Fibroblast of peridontal ligament (primary cell): ENCODE measurements around the gene TLR9.
A peak's percentile ranks its signal among the peaks of the same experiment; 100 is the strongest.

Source experiments
- DNase-seq: peaks from one replicate; pipeline ENCODE4 v3.0.0-alpha.2; 2010; ENCODE audit errors: extremely low read depth

The TLR9 gene

DNA sequence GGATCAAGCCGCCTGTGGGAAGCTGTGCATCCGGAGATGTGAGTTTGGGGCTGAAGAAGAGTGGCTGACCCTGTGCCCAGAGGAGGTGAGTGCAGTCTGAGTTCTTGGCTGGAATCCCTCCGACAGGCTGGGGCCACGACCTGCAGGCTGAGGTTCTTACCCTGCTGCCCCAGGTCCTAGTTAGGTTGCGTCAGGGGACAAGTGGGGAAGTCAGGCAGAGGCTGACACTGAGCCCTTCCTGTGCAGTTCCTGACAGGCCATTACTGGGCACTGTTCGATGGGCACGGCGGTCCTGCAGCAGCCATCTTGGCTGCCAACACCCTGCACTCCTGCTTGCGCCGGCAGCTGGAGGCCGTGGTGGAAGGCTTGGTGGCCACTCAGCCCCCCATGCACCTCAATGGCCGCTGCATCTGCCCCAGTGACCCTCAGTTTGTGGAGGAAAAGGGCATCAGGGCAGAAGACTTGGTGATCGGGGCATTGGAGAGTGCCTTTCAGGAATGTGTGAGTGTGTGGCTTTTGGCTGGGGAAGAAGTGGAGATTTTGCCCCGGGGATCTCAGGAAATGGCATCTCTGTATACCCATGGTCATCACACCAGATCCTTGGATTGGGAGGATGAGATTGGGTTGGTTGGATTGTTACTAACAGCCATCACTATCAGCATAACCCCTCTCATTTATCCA, 21.4 kb upstream of the TLR9 start:
- no peak for DNase-seq

DNA sequence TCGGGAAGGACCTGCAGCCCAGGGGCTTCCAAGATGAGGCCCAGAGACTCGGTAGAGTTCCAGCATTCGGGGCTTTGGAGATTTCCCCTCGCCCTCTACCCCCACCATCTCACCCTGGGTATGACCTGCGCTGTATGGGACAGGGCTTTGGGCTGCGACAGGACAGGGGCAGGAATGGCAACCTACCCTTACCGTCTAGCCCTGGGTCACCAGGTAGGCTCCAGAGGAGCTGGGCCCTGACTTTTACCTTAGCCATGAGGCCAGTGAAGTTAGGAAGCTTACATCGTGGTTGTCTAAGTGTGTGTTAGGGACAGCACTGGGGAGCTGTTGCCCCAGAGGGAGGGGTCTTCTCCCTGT, 20.8 kb upstream of the TLR9 start:
- no peak for DNase-seq

DNA sequence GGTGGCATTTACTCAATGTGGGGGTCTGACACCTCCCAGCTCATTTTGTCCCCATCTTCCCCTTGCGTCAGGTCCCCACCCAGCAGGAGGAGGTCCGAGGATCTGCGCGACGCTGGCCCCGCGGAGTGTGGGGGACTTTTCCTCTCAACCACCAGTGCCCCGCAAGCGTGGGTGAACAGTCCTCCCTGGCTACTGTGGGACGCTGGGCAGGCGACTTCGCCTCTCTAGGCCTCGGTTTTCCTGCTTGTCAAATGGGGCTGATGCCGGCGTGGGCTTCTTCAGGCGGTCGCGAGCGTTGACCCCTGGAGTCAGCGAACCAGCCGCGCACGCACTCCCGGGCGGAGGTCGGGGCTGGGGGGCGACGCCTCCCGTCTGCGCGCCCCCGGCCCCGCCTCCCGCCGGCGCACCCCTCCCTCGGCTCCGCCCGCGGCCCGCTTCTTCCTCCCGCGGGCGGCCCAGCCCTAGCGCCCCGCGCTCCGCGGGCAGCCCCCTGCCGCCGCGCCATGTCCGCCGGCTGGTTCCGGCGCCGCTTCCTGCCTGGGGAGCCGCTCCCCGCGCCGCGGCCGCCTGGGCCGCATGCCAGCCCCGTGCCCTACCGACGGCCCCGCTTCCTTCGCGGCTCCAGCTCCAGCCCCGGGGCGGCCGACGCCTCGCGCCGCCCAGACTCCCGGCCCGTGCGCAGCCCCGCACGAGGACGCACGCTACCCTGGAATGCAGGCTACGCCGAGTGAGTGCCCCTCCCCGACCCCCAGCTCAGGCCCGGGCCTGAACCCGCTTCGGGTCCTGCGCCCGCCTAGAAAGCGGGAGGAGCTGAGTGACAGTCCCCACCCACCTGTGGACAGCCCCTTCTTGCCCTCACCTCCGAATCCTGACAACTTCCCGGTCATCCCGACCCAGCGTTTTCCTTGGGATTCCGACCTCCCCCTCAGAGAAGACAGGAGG, 20.1 kb upstream of the TLR9 start, which contains the start of gene PPM1M:
Gene PPM1M (plus strand): TSS at position 438 of the 942 bp plus-strand sequence. CDS start 66 bp downstream, at position 504.
- peak; percentile 30 for DNase-seq

DNA sequence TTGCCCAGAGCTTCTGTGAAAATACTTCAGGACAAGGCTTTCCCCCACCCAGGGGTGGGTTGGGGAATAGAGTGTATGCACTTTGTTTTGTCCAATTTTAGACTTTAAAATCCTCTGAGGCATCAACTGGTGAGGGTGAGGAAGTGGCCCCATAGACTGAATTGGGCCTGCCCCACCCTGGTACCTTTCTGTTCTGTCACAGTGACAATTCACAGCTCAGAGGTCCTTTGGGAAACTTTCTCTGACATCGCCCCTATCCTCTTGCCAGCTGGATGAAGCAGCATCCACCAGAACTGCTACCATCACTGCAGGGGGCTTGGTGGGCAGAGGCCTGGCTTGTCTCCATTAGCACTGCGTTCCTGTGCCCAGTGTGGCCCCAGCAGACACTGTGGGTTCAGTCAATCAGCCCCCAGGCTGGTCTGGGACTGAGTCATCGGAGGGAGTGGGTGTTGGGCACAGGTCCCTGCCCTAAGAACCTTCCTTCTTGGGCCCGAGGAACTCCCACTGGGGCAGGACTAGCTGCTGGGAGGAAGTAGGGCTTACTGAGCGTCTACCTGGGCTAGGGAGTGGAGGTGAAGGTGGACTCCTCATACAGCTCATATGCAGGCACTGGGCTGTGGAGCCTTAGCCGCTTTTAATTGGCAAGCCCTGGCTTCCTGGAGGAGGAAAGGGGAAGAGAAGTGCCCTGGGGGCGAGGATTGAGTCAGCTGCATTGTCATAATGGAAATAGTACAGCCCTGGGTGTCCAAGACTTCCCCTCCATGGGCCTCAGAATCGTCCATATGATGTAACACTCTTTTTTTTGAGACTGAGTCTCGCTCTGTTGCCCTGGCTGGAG, 18.6 kb upstream of the TLR9 start:
- DNase-seq: no peak

DNA sequence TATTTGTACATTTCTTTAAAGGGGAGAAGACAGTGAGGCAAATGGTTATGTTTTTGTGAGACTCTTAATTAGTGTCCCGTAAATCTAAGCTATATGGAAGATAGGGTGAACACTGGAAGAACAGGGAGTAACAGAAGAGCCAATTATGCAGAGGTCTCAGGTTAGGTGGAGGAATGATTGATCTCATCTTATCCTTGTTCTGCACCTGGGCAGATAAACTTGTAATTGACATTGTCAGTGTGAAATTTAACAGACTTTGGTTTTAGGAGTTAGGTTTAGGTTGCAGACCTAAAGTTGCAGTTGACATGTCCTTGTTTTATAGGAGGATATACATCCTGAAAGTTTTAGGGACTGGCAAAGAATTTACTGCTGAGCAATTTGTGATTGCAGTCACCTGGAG, 16.6 kb upstream of the TLR9 start:
- DNase-seq: no peak

DNA sequence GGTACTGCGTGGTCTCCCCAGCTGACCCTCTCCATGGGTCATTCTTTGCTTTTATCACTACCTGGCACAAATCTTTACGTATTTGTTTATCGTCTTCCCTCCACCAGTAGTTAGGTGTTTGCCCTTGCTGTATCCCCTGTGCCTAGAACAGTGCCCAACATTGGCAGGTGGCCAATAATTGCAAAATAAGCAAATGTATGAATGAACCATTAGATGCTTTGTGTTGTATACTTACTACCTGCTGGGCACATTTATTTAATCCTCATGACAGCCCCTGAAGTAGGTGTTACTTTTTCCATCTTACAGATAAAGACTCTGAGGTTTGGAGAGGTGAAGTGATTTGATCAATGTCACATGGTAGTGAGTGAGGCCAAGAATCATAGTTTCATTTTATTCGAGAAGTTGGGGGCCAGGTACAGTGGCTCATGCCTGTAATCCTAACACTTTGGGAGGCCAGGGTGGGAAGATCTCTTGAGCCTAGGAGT, 15.5 kb upstream of the TLR9 start:
- DNase-seq: no peak

DNA sequence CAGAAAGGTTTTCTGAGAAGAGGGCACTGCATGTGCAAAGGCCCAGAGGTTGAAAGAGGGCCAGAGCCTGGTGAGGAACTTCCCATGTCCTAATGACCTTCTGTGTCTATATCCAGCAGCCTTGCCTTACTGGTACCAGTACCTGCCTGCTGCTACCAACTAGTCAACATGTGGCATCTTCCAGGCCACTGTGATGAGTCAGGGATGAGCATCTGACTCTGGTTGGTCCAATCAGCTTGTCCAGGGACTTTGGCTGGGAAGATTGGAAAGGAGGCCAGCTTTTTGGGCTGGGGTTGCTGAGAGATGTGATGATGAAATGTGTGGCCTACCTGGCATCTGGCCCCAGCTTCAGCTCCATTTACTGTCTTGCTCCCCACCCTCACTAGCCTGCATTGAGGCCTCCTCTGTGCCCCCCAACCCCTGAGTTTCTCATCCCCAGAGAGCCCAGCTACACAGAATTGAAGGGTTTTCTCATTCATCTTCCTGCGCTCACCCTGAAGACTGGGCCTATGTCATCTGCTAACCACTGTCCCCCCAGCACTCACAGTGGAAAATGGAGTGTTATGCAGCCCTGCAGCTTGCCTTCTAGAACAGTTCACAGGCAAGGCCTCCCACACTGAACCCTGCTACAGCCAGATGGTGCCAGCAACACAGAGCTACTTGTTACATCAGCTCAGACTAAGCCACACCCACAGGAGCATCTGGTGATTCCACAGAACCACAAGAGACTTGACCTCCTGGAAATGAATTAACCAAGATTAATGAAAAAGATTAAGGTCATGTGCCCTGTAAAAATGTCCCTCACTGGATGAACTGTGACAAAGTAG, 14.8 kb upstream of the TLR9 start:
- peak; percentile 97 for DNase-seq

DNA sequence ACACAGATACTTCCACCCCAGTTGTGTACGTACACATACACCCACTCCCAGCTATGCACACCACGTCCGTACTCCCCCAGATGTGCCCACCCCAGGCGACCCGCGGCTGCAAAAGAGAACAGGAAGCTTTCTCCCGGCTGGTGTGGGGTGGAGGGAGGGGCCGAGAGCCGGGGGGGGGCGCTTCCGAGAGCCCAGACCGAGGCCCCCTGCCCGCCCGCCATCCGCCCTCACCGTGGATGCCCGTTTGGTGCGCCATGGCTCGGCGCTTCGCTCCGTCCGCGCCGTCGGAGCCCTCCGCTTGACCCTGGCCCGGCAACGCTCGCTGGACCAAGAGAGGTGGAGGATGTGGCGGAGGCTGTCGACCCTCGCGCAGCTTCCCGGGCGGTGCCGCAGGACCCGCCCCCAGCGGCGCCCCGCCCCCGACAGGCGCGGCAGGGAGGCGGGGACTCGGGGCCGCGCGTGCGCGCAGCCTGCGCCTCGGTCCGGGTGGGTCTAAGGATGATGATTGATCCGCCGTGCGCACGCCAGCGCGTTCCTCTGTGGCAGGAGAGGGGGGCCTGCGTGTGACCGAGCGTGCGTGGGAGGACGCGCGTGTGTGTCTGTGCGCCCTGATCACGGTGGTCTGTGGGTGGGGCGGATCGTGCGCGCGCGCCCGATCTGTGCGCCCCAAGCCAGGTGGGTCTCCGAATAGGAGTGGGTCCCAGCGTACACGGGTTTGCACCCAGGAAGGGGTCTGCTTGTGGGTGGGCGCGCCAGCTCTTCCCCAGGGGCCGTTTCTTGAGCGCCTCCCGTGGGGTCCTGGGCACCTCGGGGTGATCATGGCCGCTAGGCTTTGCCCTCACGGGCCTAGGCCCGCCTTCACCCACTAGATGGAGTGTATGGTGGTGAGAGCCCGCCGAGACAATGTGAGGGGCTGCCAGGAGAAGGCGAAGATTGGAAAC, 13.6 kb upstream of the TLR9 start, which contains the start of gene TWF2:
Gene TWF2 (minus strand): TSS at position 398 of the 941 bp plus-strand sequence. CDS start 142 bp downstream, at position 256.
- DNase-seq: peak; percentile 63

DNA sequence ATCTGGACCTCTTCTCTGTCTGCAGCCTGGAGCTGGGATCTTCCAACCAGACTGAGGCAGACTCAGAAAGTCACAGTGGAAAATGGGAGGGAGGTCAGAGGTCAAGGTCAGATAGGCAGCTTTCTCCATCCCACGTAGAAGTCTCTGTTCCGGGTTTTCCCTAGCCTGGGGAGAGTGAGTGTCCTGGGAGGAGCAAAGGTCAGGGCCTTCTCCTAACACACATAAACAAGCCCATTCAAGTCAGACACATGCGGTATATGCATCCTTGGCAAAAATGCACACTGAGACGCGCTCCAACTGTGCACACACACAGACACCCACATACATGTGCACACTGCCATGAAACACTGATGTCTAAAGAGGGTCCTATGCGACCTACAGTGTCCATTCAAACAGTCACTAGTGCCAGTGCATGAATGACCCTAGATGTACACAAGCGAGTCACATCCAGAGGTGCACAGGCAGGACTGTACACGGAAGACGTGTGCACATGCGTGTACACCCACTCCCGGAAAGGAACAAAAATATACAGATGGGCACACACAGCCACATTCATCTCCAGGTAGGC, 12.8 kb upstream of the TLR9 start:
- no peak for DNase-seq

DNA sequence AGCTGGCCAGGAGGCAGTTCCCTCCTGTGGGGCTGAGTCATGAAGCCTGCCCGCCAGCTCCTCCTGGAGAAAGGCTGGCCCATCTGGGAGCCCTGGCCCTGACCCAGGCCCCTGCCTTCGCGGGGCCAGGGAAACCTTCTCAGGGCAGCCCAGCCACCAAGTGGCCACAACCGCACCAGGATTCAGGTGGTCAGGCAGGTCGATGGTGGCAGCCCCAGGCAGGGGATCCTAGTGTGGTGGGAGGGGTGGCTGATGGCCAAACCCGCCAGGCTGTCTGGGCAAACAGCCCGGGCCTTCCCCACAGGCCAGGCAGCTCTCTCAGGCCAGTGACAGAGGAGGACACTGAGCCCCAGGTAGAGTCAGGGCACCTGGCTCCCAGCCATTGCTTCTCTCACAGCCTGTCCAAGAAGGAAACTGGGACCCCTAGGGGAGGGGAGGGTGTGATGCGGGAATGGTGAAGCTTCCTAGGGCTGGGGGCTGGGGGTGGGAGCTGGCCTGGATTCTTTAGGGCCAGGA, 12.3 kb upstream of the TLR9 start:
- peak; percentile 82 for DNase-seq

DNA sequence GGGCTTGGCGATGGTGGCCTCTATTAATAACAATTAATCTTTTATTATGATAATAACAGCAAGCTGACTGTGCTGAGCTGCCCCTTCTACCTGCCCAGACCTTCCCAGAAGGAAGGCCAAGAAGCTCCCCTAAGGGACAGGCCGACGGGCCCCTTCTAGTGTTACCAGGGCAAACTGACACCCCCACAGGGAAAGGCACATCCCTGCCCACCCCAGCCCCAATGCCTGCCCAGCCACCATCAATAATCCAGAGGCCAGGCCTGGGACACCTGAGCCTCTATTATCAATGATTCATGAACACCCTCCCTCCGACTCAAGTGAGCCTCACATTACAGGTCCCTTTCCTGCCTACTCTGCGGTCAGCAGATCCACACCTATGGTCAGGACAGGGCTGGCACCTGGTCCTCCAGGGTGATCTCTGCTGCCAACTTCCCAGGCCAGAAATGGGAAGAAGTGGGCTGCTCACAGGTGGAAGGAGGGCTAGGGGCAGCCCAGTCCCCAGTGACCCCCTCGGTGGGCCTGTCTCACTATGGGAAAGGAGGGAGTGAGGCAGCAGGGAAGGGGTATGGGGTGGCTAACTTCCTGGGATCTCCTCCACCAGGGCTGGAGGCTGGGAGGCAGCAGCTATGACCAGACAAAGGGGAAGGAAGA, 11.7 kb upstream of the TLR9 start:
- DNase-seq: no peak

DNA sequence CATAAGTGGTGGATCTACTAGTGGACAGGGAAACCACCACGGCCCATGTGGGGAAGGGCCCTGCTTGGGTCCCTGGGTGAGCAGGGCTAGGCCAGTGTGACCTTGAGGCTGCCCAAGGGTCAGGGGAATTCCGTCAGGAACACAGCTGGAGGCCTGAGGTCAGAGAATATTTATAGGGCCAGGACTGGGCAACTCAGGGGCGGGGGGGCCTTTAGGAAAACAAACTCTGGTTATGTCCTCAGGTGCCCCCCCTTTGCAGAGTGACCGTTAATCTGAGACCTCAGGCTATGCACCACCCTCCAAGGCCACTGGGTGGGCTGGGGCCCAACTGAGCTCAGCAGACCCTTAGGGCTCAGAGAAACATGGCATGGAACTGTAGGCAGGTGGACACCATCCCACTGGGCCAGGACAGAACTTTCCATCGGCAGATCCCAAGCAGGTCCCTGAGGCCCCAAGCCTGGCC, 11.0 kb upstream of the TLR9 start:
- no peak for DNase-seq

DNA sequence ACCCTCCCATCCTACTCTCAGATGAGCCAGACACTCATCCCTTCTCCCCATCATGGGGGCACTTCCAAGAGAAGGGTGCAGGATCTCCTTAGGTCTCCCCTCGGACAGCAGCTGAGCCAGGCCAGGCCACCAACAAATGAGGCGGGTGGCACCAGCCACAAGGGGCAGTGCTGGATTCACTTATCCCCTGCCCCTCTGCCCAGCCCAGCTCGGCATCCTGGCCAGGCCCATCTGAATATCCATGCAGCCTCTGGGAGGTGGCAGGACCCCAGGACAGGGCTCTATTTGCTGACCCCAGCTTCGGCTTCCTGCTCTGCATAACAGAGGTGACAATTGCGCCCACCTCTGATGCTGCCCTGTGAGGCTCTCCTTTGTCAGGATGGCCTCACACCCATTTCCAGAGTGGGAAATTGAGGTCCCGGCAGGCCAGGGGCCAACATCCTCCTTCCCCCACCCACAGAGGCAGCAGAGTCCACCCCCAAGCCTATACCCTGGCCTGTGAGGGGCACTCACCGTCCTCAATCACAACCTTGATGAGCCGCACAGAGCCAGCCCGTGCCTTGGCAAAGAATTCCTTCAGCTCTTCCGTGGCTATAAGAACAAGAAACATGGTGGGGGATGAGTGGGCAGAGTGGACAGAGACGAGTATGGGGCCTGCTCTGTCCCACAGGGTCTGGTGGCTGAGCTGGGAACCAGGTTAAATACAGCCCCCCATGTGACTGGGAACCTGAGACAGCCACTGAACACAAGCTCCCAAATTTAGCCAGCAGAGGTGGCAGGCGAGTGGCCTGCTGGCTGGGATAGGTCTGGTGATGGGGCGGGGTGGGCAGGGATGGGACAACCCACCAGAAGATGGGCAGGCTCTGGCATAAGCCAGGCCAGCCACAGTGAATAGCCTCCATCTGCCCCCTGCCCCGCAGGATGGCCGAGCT, 9.3 kb upstream of the TLR9 start:
- DNase-seq: no peak

DNA sequence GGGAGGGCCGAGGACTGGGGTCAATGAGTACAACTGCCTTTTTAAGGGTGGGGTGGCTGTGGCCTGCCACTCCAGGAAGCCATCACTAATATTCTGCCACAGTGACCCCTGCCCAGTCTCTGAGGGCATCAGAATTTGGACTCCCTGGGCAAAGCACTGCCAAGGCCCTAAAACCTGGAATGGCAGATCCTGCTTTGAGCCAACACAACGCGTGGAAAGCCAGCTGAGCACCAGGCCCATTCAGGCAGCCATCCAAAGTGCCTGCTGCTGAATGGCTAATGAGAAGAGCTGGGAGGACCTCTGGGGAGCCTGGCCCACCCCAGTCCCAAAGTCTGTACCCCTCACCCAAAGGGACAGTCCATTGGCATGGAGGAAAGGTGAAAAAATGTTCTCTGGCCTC, 8.5 kb upstream of the TLR9 start:
- no peak for DNase-seq

DNA sequence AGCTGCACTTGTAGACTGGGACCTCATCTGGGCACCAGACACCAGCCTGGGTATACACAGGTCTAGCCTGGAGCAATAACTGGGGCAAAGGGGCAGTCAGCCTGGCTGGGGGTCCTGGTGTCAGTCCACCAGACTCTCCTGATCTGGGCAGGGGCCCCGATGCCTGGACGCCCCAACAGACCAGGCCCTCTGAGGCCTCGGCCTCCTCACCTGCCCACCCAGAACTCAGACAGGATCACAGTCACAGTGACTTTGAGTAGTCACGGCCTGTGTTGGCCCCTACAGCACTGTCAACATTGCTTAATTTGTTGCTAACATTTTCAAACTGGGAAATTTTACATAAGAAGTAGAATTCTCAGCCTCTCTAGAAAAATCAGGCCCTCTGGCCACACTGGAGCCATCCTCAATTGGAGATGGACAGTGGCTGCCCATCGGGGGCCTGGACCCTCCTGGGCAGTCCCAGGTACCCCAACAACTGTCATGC, 7.7 kb upstream of the TLR9 start:
- DNase-seq: no peak

DNA sequence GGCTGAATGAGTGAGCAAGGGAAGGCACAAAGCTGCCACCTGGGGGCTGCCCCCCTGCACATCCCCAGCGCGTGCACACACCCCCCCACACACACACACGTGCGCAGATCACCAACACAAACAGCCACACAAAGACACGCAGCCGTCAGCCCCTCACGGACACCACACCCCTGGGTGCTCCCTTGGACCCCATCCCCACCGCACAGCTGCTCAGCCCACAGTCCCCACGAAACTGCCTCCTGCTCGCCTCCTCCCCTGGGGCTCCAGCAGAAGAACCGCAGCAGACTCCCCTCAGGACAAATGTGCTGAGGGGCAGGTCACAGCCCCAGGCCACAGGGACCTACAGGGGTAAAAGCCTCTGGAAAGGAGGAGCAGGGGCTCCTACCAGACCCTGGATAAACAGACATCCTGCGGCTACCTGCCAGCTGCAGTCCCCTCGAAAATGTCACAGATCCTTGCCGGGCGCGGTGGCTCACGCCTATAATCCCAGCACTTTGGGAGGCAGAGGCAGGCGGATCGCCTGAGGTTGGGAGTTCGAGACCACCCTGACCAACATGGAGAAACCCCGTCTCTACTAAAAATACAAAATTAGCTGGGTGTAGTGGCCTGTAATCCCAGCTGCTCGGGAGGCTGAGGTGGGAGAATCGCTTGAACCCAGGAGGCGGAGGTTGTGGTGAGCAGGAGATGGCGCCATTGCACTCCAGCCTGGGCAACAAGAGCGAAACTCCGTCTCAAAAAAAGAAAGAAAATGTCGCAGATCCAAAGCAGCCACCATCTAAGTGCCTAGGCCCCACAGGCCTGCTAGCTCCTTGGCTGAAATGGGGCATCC, 7.0 kb upstream of the TLR9 start:
- no peak for DNase-seq
